ENCODE results near the gene C20orf202.
"Not testable (repeated sequence)": the region's sequence is repeated elsewhere in the genome, so short reads cannot be mapped to it uniquely, and the experiment has no call there.

C20orf202 gene

DNA sequence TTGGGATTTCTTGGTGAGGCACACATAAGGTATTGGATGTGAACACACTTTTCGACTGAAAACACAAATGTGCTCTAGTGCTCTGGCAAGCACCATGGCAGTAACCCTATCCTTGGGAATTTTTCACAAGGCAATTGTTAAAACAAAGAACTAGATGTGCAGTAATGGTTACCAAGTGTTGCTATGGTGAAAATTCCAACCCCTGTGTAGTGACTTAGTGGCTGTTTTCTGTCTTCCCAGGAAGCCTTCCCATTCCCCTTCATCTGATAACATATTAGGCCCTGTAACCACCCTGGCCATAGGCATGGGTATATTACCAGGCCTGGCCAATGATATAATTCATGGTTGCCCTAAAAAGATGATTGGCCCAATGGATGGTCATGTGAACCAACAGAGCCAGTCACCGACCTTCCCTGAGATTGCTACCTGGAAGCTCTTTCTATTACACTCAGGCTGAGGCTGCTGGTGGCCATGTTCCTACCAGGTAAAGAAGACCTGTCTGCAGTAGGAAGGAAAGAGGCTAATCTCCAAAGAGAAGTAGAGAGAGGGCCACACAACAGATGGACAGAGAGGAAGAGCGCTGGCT lies 4.1 kb downstream of the C20orf202 start:
- in situ Hi-C loops (cut with HindIII; ENCODE audit: low sequenced_read_pairs) = no loop called here

GRCh38 chr20:1209447-1210387 lies 6.5 kb downstream of the C20orf202 start:
- in situ Hi-C loops (cut with HindIII; ENCODE audit: low sequenced_read_pairs) = no loop called here

- in situ Hi-C loops (cut with HindIII; ENCODE audit: low sequenced_read_pairs) = no loop called here
Observed at GRCh38 chr20:1210501-1210900, 7.2 kb downstream of the C20orf202 start.

- in situ Hi-C loops (cut with HindIII; ENCODE audit: low sequenced_read_pairs) = no loop called here
Observed at GRCh38 chr20:1212023-1212422, 8.8 kb downstream of the C20orf202 start.

DNA sequence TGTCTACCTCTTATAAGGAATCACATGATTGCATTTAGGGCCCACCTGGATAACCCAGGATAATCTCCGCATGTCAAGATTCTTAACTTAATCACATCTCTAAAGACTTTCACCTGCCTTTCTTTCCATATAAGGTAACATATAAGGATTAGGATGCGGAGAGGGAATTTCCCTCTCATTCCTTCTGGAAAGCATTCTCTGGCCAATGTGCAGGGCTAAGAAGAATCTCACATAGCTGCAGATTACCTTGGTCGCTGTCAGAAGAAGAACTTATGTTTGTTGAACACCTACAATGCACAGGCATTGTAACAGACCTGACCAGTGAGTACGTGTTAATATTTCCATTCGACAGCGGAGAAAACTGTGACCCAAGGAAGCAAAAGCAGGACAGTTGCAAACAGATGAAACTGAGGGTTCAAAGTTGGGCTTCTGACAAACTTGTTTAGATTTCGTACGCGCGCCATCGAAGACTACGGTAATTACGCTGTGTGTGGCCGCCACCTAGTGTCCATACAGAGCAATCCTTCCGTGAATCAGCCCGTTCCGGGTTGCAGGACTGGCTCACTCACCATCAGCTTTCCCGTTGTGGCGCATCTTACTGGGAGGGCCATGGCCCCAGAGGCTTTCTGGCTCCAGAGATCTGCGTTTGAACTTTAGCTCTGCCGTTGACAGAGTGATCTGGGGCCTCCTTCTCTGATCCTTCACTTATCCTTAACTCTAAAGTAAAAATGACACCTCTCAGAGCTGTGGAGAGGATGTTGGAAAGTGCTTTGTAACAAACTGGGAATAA lies 9.5 kb downstream of the C20orf202 start:
- in situ Hi-C loops (cut with HindIII; ENCODE audit: low sequenced_read_pairs) = no loop called here

- in situ Hi-C loops (cut with HindIII; ENCODE audit: low sequenced_read_pairs) = no loop called here
Observed at GRCh38 chr20:1214838-1215261, 11.6 kb downstream of the C20orf202 start.

DNA sequence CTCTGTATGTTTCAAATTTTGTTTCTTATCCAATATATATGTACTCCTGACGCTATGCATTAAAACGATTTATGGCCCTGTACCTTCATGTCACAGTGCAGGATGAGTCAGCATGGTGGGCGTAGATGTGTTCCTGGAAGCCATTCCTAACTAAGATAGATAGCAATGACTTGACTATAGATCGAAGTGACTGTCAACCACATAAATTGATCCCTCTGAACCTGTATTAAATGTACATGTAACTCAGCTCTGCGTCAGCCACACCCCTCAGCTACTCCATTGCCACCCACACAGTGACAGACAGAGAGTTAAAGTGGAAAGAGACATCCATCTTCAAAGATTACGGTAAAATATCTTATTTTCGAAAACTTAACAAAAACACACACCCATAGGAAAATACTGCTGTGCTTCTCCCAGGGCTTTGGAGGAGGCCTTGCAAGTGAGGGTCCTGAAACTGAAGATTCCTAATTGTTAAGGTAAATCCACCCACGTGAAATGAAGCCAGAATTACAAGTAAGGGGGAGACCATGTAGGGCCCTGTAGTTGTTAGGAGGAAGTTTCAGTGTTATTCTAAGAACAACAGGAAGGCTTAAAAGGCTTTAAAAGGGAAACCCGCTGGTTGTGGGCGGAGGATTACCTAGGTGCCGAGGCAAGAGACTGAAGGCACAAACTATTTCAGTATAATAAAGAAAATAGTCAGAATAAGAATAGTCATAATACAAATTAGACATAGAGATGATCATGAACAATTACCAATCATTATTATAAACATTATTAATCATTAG lies 12.3 kb downstream of the C20orf202 start:
- in situ Hi-C loops (cut with HindIII; ENCODE audit: low sequenced_read_pairs) = no loop called here

DNA sequence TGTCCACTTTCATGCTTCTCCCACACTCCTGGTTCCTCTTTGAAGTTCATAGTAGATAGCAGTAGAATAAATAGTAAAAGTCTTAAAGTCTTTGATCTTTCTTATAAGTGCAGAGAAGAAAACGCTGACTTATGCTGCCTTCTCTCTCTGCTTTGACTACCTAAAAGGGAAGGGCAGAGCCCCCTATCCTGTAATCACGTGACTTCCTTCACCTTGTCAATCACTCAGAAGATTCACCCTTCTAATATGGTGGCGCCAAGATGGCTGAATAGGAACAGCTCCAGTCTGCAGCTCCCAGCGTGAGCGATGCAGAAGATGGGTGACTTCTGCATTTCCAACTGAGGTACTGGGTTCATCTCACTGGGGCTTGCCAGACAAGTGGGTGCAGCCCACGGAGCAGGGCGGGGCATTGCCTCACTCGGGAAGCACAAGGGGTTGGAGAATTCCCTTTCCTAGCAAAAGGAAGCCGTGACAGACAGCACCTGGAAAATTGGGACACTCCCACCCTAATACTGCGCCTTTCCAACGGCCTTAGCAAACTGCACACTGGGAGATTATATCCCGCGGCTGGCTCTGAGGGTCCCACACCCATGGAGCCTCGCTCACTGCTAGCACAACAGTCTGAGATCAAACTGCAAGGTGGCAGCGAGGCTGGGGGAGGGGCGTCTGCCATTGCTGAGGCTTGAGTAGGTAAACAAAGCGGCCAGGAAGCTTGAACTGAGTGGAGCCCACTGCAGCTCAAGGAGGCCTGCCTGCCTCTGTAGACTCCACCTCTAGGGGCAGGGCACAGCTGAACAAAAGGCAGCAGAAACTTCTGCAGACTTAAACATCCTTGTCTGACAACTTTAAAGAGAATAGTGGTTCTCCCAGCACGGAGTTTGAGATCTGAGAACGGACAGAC lies 13.5 kb downstream of the C20orf202 start:
- in situ Hi-C loops (cut with HindIII; ENCODE audit: low sequenced_read_pairs) = not testable (repeated sequence)

DNA sequence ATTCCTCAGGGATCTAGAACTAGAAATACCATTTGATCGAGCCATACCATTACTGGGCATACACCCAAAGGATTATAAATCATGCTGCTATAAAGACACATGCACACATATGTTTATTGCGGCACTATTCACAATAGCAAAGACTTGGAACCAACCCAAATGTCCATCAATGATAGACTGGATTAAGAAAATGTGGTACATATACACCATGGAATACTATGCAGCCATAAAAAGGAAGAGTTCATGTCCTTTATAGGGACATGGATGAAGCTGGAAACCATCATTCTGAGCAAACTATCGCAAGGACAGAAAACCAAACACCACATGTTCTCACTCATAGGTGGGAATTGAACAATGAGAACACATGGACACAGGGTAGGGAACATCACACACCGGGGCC lies 19.5 kb downstream of the C20orf202 start:
- in situ Hi-C loops (cut with HindIII; ENCODE audit: low sequenced_read_pairs) = not testable (repeated sequence)

GRCh38 chr20:1224205-1224890 lies 21.1 kb downstream of the C20orf202 start:
- in situ Hi-C loops (cut with HindIII; ENCODE audit: low sequenced_read_pairs) = no loop called here

- in situ Hi-C loops (cut with HindIII; ENCODE audit: low sequenced_read_pairs) = no loop called here
Observed at GRCh38 chr20:1225263-1225782, 22.1 kb downstream of the C20orf202 start.

- in situ Hi-C loops (cut with HindIII; ENCODE audit: low sequenced_read_pairs) = no loop called here
Observed at GRCh38 chr20:1225783-1226654, 22.8 kb downstream of the C20orf202 start, which contains the start of gene RAD21L1. Gene RAD21L1, plus strand, starts transcription at chr20:1226044. Its CDS starts 2,410 bp downstream, at chr20:1228454.

- in situ Hi-C loops (cut with HindIII; ENCODE audit: low sequenced_read_pairs) = no loop called here
Observed at GRCh38 chr20:1229541-1229940, 26.3 kb downstream of the C20orf202 start.

DNA sequence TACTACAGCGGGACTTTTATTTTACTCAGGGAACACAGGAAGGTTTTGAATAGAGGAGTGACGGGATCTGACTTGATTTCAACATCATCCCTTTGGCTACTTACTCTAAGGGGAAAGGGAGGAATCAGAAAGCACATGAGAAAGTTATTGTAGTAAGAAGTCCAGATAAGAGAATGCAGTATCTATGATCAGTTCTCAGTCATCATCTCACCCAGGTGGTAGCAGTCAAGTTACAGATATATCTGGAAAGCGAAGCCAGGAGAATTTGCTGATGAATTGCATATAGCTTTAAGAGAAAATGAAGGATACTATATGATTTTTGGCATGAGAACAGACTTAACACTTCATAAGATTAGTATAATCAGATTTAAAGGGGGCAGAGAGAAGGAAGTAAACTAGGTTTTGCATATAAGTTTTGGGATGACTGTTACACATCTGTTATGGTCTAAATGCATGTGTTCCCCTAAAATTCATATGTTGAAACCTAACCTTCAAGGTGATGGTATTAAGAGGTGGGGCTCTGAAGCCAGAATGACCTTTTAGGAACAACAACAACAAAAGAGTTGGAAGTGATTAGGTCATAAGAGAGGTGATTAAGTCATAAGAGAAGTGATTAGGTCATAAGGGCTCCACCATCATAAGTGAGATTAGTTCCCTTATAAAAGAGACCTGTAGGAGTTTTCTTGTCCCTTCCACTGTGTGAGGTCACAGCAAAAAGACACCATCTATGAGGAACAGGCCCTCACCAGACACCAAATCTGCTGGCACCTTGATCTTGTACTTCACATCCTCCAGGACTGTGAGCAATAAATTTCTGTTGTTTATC lies 29.2 kb downstream of the C20orf202 start:
- in situ Hi-C loops (cut with HindIII; ENCODE audit: low sequenced_read_pairs) = no loop called here

- in situ Hi-C loops (cut with HindIII; ENCODE audit: low sequenced_read_pairs) = loop anchor here (10.0 kb wide), 1 partner anchor 176 kb away; no protein-coding TSS in a partner anchor
Observed at GRCh38 chr20:1240549-1240948, 37.3 kb downstream of the C20orf202 start.

DNA sequence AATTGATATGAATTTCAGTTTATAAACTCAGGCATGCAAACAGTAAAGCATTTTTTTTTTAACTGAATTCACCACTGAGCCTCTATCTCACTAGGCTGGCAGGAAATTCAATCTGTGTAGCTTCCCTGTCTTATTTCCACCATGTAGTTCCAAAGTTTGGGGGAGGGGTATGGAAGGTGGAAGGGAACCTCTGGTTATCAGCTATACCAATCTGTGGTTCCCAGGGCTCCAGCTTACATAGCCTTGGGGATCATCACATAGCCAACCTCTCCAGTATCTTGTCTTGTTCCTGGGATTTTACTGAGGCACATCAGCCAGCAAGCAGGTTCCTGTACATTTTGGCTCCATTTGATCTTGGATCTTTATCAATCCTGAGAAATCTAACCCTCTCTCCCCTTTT lies 38.2 kb downstream of the C20orf202 start:
- in situ Hi-C loops (cut with HindIII; ENCODE audit: low sequenced_read_pairs) = loop anchor here (10.0 kb wide), 1 partner anchor 177 kb away; no protein-coding TSS in a partner anchor

- in situ Hi-C loops (cut with HindIII; ENCODE audit: low sequenced_read_pairs) = loop anchor here (10.0 kb wide), 1 partner anchor 177 kb away; no protein-coding TSS in a partner anchor
Observed at GRCh38 chr20:1242099-1242498, 38.8 kb downstream of the C20orf202 start.

Data from DLD1 (cell line).